BJ (cell line): ENCODE results near the gene PRDM11. TPM values are rescaled to one million over a fixed set of nuclear protein-coding genes. Genes with fewer than 3 reads are reported as not detected.

Experiments
- CTCF ChIA-PET: fragments of 350-600 bp; formaldehyde crosslinking; extraction: SDS; loops from one replicate; lab custom pipeline; 2021; ENCODE audit warnings: antibody characterized with exemption, inconsistent platforms; lab: Yijun Ruan, JAX
- POLR2A ChIA-PET: fragments of 300-600 bp; sonication (Branson Sonifier 250); formaldehyde crosslinking; extraction: SDS; loops from one replicate; lab custom pipeline; 2021; ENCODE audit warnings: antibody characterized with exemption; lab: Charles Lee
- DNase-seq: peaks from one replicate; pipeline ENCODE4 v3.0.0-alpha.2; 2011; ENCODE audit warnings: low read depth
- H3K27me3 ChIP-seq: 2 replicates; pipeline ENCODE4 v1.6.0; 2011; ENCODE audit warnings: low read length; ENCODE audit not compliant: control insufficient read depth, insufficient read depth
- H3K36me3 ChIP-seq: 2 replicates; pipeline ENCODE4 v1.5.1; 2011; ENCODE audit warnings: low read length; ENCODE audit not compliant: control insufficient read depth, insufficient read depth
- H3K4me3 ChIP-seq: 2 replicates; pipeline ENCODE4 v1.5.1; 2011; ENCODE audit warnings: low read depth, mild to moderate bottlenecking, control low read depth, low read length
- CTCF ChIP-seq: IDR thresholded peaks from 2 replicates; pipeline ENCODE4 v1.5.1; 2011; ENCODE audit warnings: low read depth, mild to moderate bottlenecking, control low read depth, inconsistent platforms, low read length, moderate library complexity; ENCODE audit not compliant: insufficient read depth
- polyA plus RNA-seq: library from polyadenylated mRNA; depleted of rRNA; stranded (reverse); fragments of >200 nt; gene quantifications from 2 replicates; pipeline ENCODE4 v1.2.3, GENCODE V29; 2011

The PRDM11 gene
- polyA plus RNA-seq, 1 experiment, result 5.8 TPM

GRCh38 chr11:45133878-45134277 is 12.6 kb upstream of the PRDM11 start:
- Histone ChIP-seq H3K27me3 (peaks cover 7% of the 10 kb centered on the region), H3K4me3 (no peak overlapping the region), H3K36me3 (no peaks in the 10 kb centered on the region)
- DNase-seq, result no peak
- ChIA-PET POLR2A (no interaction called here), CTCF (interaction anchor here (1.1 kb wide), 1 partner anchor 21 kb away, joined by 3 read pairs; no protein-coding TSS in a partner anchor)
- TF ChIP-seq CTCF, result no peak

- no peak for TF ChIP-seq CTCF
- POLR2A ChIA-PET, result no interaction called here
- no peak for DNase-seq
- CTCF ChIA-PET, result interaction anchor here (0.6 to 3.1 kb wide), 3 partner anchors 27 to 157 kb away, joined by 3 to 13 read pairs (median 3); no protein-coding TSS in a partner anchor
- H3K27me3 ChIP-seq, result peaks cover 20% of the 10 kb centered on the region
- H3K36me3 ChIP-seq, result no peaks in the 10 kb centered on the region
- H3K4me3 ChIP-seq, result no peak overlapping the region
These were observed 5.3 kb upstream of the PRDM11 start for GRCh38 chr11:45141171-45141570.

- no peak for TF ChIP-seq CTCF
- POLR2A ChIA-PET, result no interaction called here
- no peaks in the 10 kb centered on the region for H3K36me3 ChIP-seq
- CTCF ChIA-PET, result interaction anchor here (0.6 to 3.1 kb wide), 4 partner anchors 26 to 191 kb away, joined by 3 to 13 read pairs (median 3); no protein-coding TSS in a partner anchor
- H3K4me3 ChIP-seq, result no peak overlapping the region
- no peak for DNase-seq
- H3K27me3 ChIP-seq, result peaks cover 20% of the 10 kb centered on the region
These were observed 4.8 kb upstream of the PRDM11 start for GRCh38 chr11:45141631-45142030.

GRCh38 chr11:45142241-45143055 is 4.0 kb upstream of the PRDM11 start:
- Histone ChIP-seq H3K36me3 (no peaks in the 10 kb centered on the region), H3K4me3 (no peak overlapping the region), H3K27me3 (peaks cover 20% of the 10 kb centered on the region)
- CTCF ChIA-PET, result interaction anchor here (0.7 to 3.1 kb wide), 4 partner anchors 32 to 215 kb away, joined by 3 to 13 read pairs (median 3); no protein-coding TSS in a partner anchor
- DNase-seq, result no peak
- POLR2A ChIA-PET, result no interaction called here
- no peak for TF ChIP-seq CTCF

GRCh38 chr11:45143494-45143893 is 2.9 kb upstream of the PRDM11 start:
- Histone ChIP-seq H3K27me3 (peaks cover 16% of the 10 kb centered on the region), H3K36me3 (no peaks in the 10 kb centered on the region), H3K4me3 (no peak overlapping the region)
- TF ChIP-seq CTCF, result no peak
- POLR2A ChIA-PET, result no interaction called here
- CTCF ChIA-PET, result interaction anchor here (0.7 to 3.1 kb wide), 3 partner anchors 33 to 216 kb away, joined by 3 to 13 read pairs (median 3); no protein-coding TSS in a partner anchor
- DNase-seq, result no peak
